Kidney (tissue), 14 donors: ENCODE results near the gene TEPSIN. TPM values are rescaled to one million over a fixed set of nuclear protein-coding genes. Genes with fewer than 3 reads are reported as not detected.

ENCODE experiments used
- DNase-seq, 5 donors: peaks; one replicate each; pipeline ENCODE4 v3.0.0-alpha.2; 2013 to 2020
- FAIRE-seq: peaks from 2 replicates; lab custom pipeline; 2012; peaks lifted over from hg19 to GRCh38; lab: Jason Lieb, UNC
- H3K27ac ChIP-seq, 2 donors: one replicate each; pipeline ENCODE4 v1.7.0; 2013; ENCODE audit warnings: low read depth in 2 of 2, low read length in 2 of 2, inconsistent platforms in 1 of 2
- H3K27me3 ChIP-seq: one replicate; pipeline ENCODE4 v1.7.1; 2013; ENCODE audit warnings: low read length, inconsistent platforms; ENCODE audit not compliant: control insufficient read depth, insufficient read depth
- H3K36me3 ChIP-seq, 3 donors: one replicate each; pipeline versions ENCODE4 v1.7.0 to v1.7.1; 2013; ENCODE audit warnings: low read length in 3 of 3, control low read depth in 1 of 3, inconsistent platforms in 1 of 3; ENCODE audit not compliant: insufficient read depth in 3 of 3, control insufficient read depth in 2 of 3
- H3K4me1 ChIP-seq, 3 donors: one replicate each; pipeline versions ENCODE4 v1.7.0 to v1.7.1; 2013; ENCODE audit warnings: low read length in 3 of 3, inconsistent platforms in 1 of 3, low read depth in 1 of 3; ENCODE audit not compliant: control insufficient read depth in 2 of 3, insufficient read depth in 2 of 3
- H3K4me3 ChIP-seq, 3 donors: one replicate each; pipeline versions ENCODE4 v1.7.0 to v1.8.1; 2013; ENCODE audit warnings: low read length in 3 of 3, control low read depth in 1 of 3, inconsistent platforms in 1 of 3
- H3K9ac ChIP-seq, 3 donors: one replicate each; pipeline versions ENCODE4 v1.7.0 to v1.7.1; 2013; ENCODE audit warnings: low read length in 3 of 3, control low read depth in 1 of 3, inconsistent platforms in 1 of 3
- H3K9me3 ChIP-seq, 3 donors: one replicate each; pipeline versions ENCODE4 v1.7.0 to v1.7.1; 2013; ENCODE audit warnings: low read length in 3 of 3, control low read depth in 1 of 3, inconsistent platforms in 1 of 3; ENCODE audit not compliant: control insufficient read depth in 2 of 3, insufficient read depth in 1 of 3
- CTCF ChIP-seq: IDR thresholded peaks from 3 replicates; pipeline ENCODE4 v1.5.1; 2012; ENCODE audit warnings: mild to moderate bottlenecking, moderate library complexity, borderline replicate concordance; ENCODE audit not compliant: insufficient read depth; ENCODE audit errors: extremely low read depth
- intact Hi-C: fragments of 100-400 bp; cut with DNase I; formaldehyde crosslinking; loops from one replicate; pipeline ENCODE4 v1.11.1; 2022
- polyA plus RNA-seq: library from polyadenylated mRNA; stranded (reverse); fragments of 350-450 nt; fragmentation: Illumina TruSeq; extraction: RNeasy Lipid Tissue Mini Kit (QIAGEN cat#74804); gene quantifications from one replicate; pipeline ENCODE4 v1.2.3, GENCODE V29; 2014; ENCODE audit warnings: low read depth, low replicate concordance; ENCODE audit not compliant: insufficient read depth
- total RNA-seq: library from RNA; stranded (reverse); fragmentation: NEBNext Ultra II Directional; extraction: Animal tissue kit (Norgen Biotek cat#: 25700); gene quantifications from one replicate; pipeline ENCODE4 v1.2.1, GENCODE V29; 2021
- donor health status: control.
- donor health status: control.
- donor health status: control.
- donor health status: control.
- donor health status: control.
- donor health status: DM: yes; HTN: yes; CAD: no.
- donor health status: Normal renal cell carcinoma (clear cell type).

Gene TEPSIN
- total and polyA plus RNA-seq, 2 donors from 2014 or later, result 13.9 to 42.8 TPM

DNA sequence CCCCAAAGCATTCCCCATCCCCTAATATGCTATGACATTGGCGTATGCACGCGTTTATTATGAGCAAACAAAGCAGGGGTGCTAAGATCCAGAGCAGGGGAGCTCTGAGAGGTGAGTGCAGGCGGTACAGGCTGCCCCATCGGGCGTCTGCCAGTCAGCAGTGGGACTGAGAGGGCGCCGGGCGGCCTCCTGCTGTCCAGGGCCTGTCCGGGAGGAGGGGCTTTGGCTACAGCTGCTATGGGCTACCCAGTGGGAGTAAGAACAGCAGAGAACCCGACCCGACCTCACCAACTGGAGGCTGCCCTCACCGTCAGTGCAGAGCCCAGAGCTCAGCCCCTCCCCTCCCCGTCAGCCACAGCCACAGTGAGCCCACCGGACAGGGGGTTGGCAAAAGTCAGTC, 54.3 kb downstream of the TEPSIN start:
- no peak overlapping the region for H3K27ac ChIP-seq
- no peak for FAIRE-seq
- no peaks in the 10 kb centered on the region for H3K27me3 ChIP-seq
- H3K9me3 ChIP-seq, result no peaks in the 10 kb centered on the region
- no peaks in the 10 kb centered on the region for H3K36me3 ChIP-seq
- TF ChIP-seq CTCF, result no peak
- H3K4me1 ChIP-seq, result no peaks in the 10 kb centered on the region
- peak in 4 of 5 donors; percentile 72 to 80 (median 73) for DNase-seq
- intact Hi-C loops, result no loop called here
- no peak overlapping the region for H3K9ac ChIP-seq
- no peak overlapping the region for H3K4me3 ChIP-seq

GRCh38 chr17:81183807-81184206, 55.0 kb downstream of the TEPSIN start:
- Histone ChIP-seq H3K9ac (no peak overlapping the region), H3K4me3 (no peak overlapping the region), H3K27me3 (no peaks in the 10 kb centered on the region), H3K4me1 (no peaks in the 10 kb centered on the region), H3K36me3 (no peaks in the 10 kb centered on the region), H3K27ac (no peak overlapping the region), H3K9me3 (no peaks in the 10 kb centered on the region)
- intact Hi-C loops, result no loop called here
- FAIRE-seq (no peak), DNase-seq (no peak)
- no peak for TF ChIP-seq CTCF

DNA sequence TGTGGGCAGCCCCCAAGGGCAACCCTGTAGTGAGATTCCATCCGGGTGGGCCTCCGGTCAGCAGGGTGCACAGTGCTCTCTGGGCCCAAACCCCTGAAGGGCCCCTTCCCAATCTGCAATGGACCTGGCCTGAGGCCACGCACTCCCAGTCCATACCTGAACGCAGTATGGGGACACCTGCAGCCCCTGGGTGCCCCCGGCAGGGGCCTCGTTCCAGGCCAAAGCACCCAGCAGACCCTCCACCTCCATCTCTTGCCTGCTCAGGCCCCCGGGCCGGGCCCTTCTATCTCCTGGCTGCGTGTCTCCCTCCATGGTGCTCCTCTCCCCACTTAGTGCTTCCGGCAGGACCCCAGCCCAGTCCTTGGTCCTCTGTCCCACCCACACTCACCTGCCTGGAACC, 55.5 kb downstream of the TEPSIN start:
- DNase-seq (no peak), FAIRE-seq (no peak)
- intact Hi-C loops, result no loop called here
- H3K9me3 ChIP-seq, result no peaks in the 10 kb centered on the region
- H3K27ac ChIP-seq, result no peak overlapping the region
- H3K4me1 ChIP-seq, result no peaks in the 10 kb centered on the region
- H3K9ac ChIP-seq, result no peak overlapping the region
- H3K27me3 ChIP-seq, result no peaks in the 10 kb centered on the region
- no peak for TF ChIP-seq CTCF
- no peak overlapping the region for H3K4me3 ChIP-seq
- H3K36me3 ChIP-seq, result no peaks in the 10 kb centered on the region

DNA sequence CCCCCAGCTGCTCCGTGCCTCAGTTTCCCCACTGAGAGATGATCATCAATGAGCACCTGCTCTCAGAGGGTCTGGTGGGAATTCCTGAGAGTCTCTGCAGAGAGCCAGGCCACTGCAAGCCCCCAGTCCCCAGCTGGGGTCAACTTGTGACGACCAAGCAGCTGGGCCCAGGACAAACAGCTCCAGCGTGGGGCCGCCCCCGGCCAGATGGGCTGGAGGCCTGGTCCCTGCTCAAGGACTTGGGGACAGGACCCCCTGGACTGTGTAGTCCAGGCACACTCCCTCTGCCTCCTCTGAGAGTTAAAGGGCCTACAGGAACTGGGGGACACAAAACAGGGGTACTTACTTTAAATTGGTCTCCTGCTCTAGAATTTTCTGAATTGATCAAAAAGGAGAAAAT, 56.3 kb downstream of the TEPSIN start:
- Histone ChIP-seq H3K4me3 (no peak overlapping the region), H3K27me3 (no peaks in the 10 kb centered on the region), H3K36me3 (no peaks in the 10 kb centered on the region), H3K27ac (no peak overlapping the region), H3K9me3 (no peaks in the 10 kb centered on the region), H3K9ac (no peak overlapping the region), H3K4me1 (no peaks in the 10 kb centered on the region)
- no peak for DNase-seq
- intact Hi-C loops, result no loop called here
- TF ChIP-seq CTCF, result no peak
- no peak for FAIRE-seq
